ENCODE measurements around the gene GPR146.

GPR146 gene

GRCh38 chr7:1053816-1054370 lies 9.5 kb downstream of the GPR146 start:
- H3K4me3 ChIP-seq (ENCODE audit: low read depth, low read length), result no peak overlapping the region
- no peak for TF ChIP-seq CTCF (IDR thresholded peaks at IDR 0.05; ENCODE audit: low read depth, low read length)

- TF ChIP-seq CTCF (IDR thresholded peaks at IDR 0.05; ENCODE audit: low read depth, low read length), result no peak
- no peak overlapping the region for H3K4me3 ChIP-seq (ENCODE audit: low read depth, low read length)
These were observed 10.1 kb downstream of the GPR146 start for GRCh38 chr7:1054438-1054837.

- no peak overlapping the region for H3K4me3 ChIP-seq (ENCODE audit: low read depth, low read length)
- TF ChIP-seq CTCF (IDR thresholded peaks at IDR 0.05; ENCODE audit: low read depth, low read length), result no peak
These were observed 10.6 kb downstream of the GPR146 start for GRCh38 chr7:1054861-1055450.

- H3K4me3 ChIP-seq (ENCODE audit: low read depth, low read length), result no peak overlapping the region
- TF ChIP-seq CTCF (IDR thresholded peaks at IDR 0.05; ENCODE audit: low read depth, low read length), result no peak
These were observed 11.2 kb downstream of the GPR146 start for GRCh38 chr7:1055491-1055955.

- TF ChIP-seq CTCF (IDR thresholded peaks at IDR 0.05; ENCODE audit: low read depth, low read length), result no peak
- H3K4me3 ChIP-seq (ENCODE audit: low read depth, low read length), result no peak overlapping the region
These were observed 11.8 kb downstream of the GPR146 start for GRCh38 chr7:1055956-1056784.

- TF ChIP-seq CTCF (IDR thresholded peaks at IDR 0.05; ENCODE audit: low read depth, low read length), result no peak
- H3K4me3 ChIP-seq (ENCODE audit: low read depth, low read length), result no peak overlapping the region
These were observed 12.6 kb downstream of the GPR146 start for GRCh38 chr7:1056785-1057410.

Data from WI38 (cell line).